Measurements from ENCODE around the gene SAP30BP.
A peak's percentile ranks its signal among the peaks of the same experiment; 100 is the strongest.

Gene SAP30BP

DNA sequence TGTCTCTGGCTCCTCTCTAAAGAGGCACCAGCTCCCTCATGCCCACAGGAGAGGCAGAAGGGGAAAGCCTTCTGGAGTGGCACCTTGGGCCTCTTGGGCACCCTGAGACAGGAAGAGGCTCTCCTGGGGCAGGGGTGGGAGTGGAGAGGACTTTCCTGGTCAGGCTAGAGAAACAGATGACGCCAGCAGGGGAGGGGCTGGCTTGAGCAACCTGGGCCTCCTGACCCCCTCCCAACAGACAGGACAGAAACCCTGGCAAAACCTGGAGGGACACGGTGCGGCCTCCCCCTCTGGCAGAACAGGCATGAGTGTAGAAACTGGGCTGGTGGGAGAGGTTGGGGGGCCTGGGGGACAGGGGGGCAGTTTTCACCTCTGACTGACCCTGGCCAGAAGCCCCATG is 27.8 kb upstream of the SAP30BP start:
- no peak overlapping the region for H3K4me2 ChIP-seq (ENCODE audit: low read length, poor library complexity, severe bottlenecking)
- no peak overlapping the region for H3K4ac ChIP-seq (ENCODE audit: low read depth in 1 of 2, low read length in 2 of 2)
- no peak overlapping the region for H2BK15ac ChIP-seq (ENCODE audit: low read depth, poor library complexity, severe bottlenecking)
- H2AK5ac ChIP-seq (ENCODE audit: low read length, severe bottlenecking), result no peak overlapping the region
- no peak overlapping the region for H2AFZ ChIP-seq (ENCODE audit: low read depth, low read length)
- peaks cover 30% of the 10 kb centered on the region for H3K4me1 ChIP-seq (ENCODE audit: control insufficient read depth, insufficient read depth, low read depth, low read length)
- H3K4me3 ChIP-seq (ENCODE audit: insufficient read depth in 1 of 2, low read depth in 1 of 2, low read length in 2 of 2), result no peak overlapping the region
- H3K9ac ChIP-seq (ENCODE audit: low read length), result no peak overlapping the region
- 100% methylated on average over 2 of the region's 3 CpGs for WGBS
- H3K27ac ChIP-seq (ENCODE audit: low read length, poor library complexity, severe bottlenecking), result no peak overlapping the region
- H3K14ac ChIP-seq (ENCODE audit: low read length in 2 of 2), result no peak overlapping the region
- H2BK5ac ChIP-seq (ENCODE audit: low read depth, low read length, poor library complexity, severe bottlenecking), result no peak overlapping the region
- peaks cover 0 to 58% of the 10 kb centered on the region in 2 experiments for H3K36me3 ChIP-seq (ENCODE audit: control insufficient read depth in 1 of 2, insufficient read depth in 2 of 2, low read depth in 1 of 2, low read length in 2 of 2)
- peaks cover 11% of the 10 kb centered on the region for H3K79me1 ChIP-seq (replicated peaks; ENCODE audit: low read length, poor library complexity, severe bottlenecking)
- no peak overlapping the region for H3K23ac ChIP-seq (ENCODE audit: low read length in 2 of 2)
- no peaks in the 10 kb centered on the region for H3K27me3 ChIP-seq (ENCODE audit: control insufficient read depth in 1 of 2, insufficient read depth in 1 of 2, low read length in 2 of 2)
- no peak for DNase-seq
- no peak overlapping the region for H4K8ac ChIP-seq (ENCODE audit: low read length)
- no peaks in the 10 kb centered on the region for H3K9me3 ChIP-seq (ENCODE audit: control insufficient read depth, low read length)
- no peak overlapping the region for H2BK120ac ChIP-seq (ENCODE audit: low read depth, low read length)
- no peak overlapping the region for H2BK12ac ChIP-seq (ENCODE audit: low read length in 2 of 2)
- H4K91ac ChIP-seq (ENCODE audit: low read length), result no peak overlapping the region
- H3K18ac ChIP-seq (ENCODE audit: low read depth in 1 of 2, low read length in 2 of 2), result no peak overlapping the region

DNA sequence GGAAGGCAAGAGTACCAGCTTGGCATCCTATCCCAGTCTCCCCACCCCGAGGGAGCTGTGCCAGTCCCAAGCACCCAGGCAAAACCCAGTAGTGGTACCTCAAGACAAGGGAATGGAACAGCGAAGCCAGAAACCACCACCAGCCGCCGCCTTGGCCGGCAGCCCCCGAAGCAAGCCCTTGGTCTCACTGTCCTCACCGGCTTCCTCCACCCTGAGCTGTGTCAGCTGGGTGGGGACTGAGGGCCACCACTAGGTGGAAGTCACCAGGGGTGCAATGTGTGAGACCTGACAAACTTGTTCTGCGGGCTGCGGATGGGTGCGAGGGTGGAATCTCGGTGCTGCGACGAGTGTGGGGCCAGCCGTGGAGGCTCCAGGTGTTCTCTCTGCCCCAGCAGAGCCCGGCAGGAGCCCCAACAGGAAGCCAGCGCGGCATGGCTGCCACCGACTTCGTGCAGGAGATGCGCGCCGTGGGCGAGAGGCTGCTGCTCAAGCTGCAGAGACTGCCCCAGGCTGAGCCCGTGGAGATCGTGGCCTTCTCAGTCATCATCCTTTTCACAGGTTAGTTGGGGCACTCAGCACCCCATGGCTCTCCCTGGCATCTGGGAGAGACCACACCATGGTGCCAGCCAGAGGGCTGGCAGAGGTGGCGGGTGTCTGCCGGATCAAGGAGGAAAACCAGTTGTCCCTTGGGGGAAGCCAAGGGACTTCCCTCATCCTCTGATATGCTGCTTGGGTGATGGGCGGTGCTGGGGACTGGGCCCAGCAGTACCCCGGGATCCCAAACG is 27.2 kb upstream of the SAP30BP start:
- no peaks in the 10 kb centered on the region for H3K27me3 ChIP-seq (ENCODE audit: control insufficient read depth in 1 of 2, insufficient read depth in 1 of 2, low read length in 2 of 2)
- H3K4me2 ChIP-seq (ENCODE audit: low read length, poor library complexity, severe bottlenecking), result no peak overlapping the region
- 95% methylated on average over 30 of the region's 30 CpGs for WGBS
- no peak overlapping the region for H3K14ac ChIP-seq (ENCODE audit: low read length in 2 of 2)
- H2BK12ac ChIP-seq (ENCODE audit: low read length in 2 of 2), result no peak overlapping the region
- H2BK15ac ChIP-seq (ENCODE audit: low read depth, poor library complexity, severe bottlenecking), result no peak overlapping the region
- no peak overlapping the region for H3K23ac ChIP-seq (ENCODE audit: low read length in 2 of 2)
- H3K9ac ChIP-seq (ENCODE audit: low read length), result no peak overlapping the region
- no peak overlapping the region for H4K8ac ChIP-seq (ENCODE audit: low read length)
- H3K79me1 ChIP-seq (replicated peaks; ENCODE audit: low read length, poor library complexity, severe bottlenecking), result peaks cover 11% of the 10 kb centered on the region
- no peak overlapping the region for H2BK5ac ChIP-seq (ENCODE audit: low read depth, low read length, poor library complexity, severe bottlenecking)
- H3K9me3 ChIP-seq (ENCODE audit: control insufficient read depth, low read length), result no peaks in the 10 kb centered on the region
- H3K18ac ChIP-seq (ENCODE audit: low read depth in 1 of 2, low read length in 2 of 2), result no peak overlapping the region
- no peak overlapping the region for H2BK120ac ChIP-seq (ENCODE audit: low read depth, low read length)
- no peak overlapping the region for H3K4me3 ChIP-seq (ENCODE audit: insufficient read depth in 1 of 2, low read depth in 1 of 2, low read length in 2 of 2)
- no peak for DNase-seq
- no peak overlapping the region for H4K91ac ChIP-seq (ENCODE audit: low read length)
- H3K4ac ChIP-seq (ENCODE audit: low read depth in 1 of 2, low read length in 2 of 2), result no peak overlapping the region
- peaks cover 0 to 57% of the 10 kb centered on the region in 2 experiments for H3K36me3 ChIP-seq (ENCODE audit: control insufficient read depth in 1 of 2, insufficient read depth in 2 of 2, low read depth in 1 of 2, low read length in 2 of 2)
- no peak overlapping the region for H3K27ac ChIP-seq (ENCODE audit: low read length, poor library complexity, severe bottlenecking)
- no peak overlapping the region for H2AK5ac ChIP-seq (ENCODE audit: low read length, severe bottlenecking)
- H3K4me1 ChIP-seq (ENCODE audit: control insufficient read depth, insufficient read depth, low read depth, low read length), result peaks cover 24% of the 10 kb centered on the region
- H2AFZ ChIP-seq (ENCODE audit: low read depth, low read length), result no peak overlapping the region

DNA sequence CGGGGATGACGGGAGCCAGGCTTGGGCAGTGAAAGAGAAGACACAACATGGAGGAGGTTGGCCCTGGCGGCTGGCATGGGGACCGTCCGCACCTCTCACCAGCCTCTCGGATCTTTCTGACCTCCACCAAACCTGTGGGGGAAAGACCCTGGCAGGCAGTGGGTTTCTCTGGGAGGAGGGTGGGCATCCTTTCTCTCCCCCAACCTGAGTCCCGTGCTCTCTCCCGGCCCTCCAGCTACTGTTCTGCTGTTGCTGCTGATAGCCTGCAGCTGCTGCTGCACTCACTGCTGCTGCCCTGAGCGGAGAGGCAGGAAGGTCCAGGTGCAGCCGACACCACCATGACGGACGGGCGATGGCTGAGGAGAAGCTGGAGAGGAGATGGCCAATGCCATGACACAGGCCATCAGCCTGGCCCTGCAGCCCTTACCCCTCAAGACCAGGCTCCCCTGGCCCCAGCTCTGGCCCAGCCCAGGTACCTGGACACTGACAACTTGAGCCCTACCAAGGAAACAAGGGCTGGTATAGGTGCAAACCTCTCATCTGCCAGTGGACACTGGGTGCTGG is 26.5 kb upstream of the SAP30BP start:
- no peak overlapping the region for H2AFZ ChIP-seq (ENCODE audit: low read depth, low read length)
- H3K9ac ChIP-seq (ENCODE audit: low read length), result no peak overlapping the region
- WGBS, result 98% methylated on average over 10 of the region's 13 CpGs
- H3K23ac ChIP-seq (ENCODE audit: low read length in 2 of 2), result no peak overlapping the region
- peaks cover 10% of the 10 kb centered on the region for H3K79me1 ChIP-seq (replicated peaks; ENCODE audit: low read length, poor library complexity, severe bottlenecking)
- H3K27ac ChIP-seq (ENCODE audit: low read length, poor library complexity, severe bottlenecking), result no peak overlapping the region
- no peak overlapping the region for H3K18ac ChIP-seq (ENCODE audit: low read depth in 1 of 2, low read length in 2 of 2)
- H3K4ac ChIP-seq (ENCODE audit: low read depth in 1 of 2, low read length in 2 of 2), result no peak overlapping the region
- H4K91ac ChIP-seq (ENCODE audit: low read length), result no peak overlapping the region
- H4K8ac ChIP-seq (ENCODE audit: low read length), result no peak overlapping the region
- no peak for DNase-seq
- H3K4me2 ChIP-seq (ENCODE audit: low read length, poor library complexity, severe bottlenecking), result no peak overlapping the region
- H2BK12ac ChIP-seq (ENCODE audit: low read length in 2 of 2), result no peak overlapping the region
- H2BK5ac ChIP-seq (ENCODE audit: low read depth, low read length, poor library complexity, severe bottlenecking), result no peak overlapping the region
- no peak overlapping the region for H2AK5ac ChIP-seq (ENCODE audit: low read length, severe bottlenecking)
- H2BK120ac ChIP-seq (ENCODE audit: low read depth, low read length), result no peak overlapping the region
- no peaks in the 10 kb centered on the region for H3K27me3 ChIP-seq (ENCODE audit: control insufficient read depth in 1 of 2, insufficient read depth in 1 of 2, low read length in 2 of 2)
- H2BK15ac ChIP-seq (ENCODE audit: low read depth, poor library complexity, severe bottlenecking), result no peak overlapping the region
- peaks cover 26% of the 10 kb centered on the region for H3K4me1 ChIP-seq (ENCODE audit: control insufficient read depth, insufficient read depth, low read depth, low read length)
- no peak overlapping the region for H3K4me3 ChIP-seq (ENCODE audit: insufficient read depth in 1 of 2, low read depth in 1 of 2, low read length in 2 of 2)
- H3K14ac ChIP-seq (ENCODE audit: low read length in 2 of 2), result no peak overlapping the region
- H3K9me3 ChIP-seq (ENCODE audit: control insufficient read depth, low read length), result no peaks in the 10 kb centered on the region
- H3K36me3 ChIP-seq (ENCODE audit: control insufficient read depth in 1 of 2, insufficient read depth in 2 of 2, low read depth in 1 of 2, low read length in 2 of 2), result peaks cover 6 to 51% of the 10 kb centered on the region in 2 experiments

DNA sequence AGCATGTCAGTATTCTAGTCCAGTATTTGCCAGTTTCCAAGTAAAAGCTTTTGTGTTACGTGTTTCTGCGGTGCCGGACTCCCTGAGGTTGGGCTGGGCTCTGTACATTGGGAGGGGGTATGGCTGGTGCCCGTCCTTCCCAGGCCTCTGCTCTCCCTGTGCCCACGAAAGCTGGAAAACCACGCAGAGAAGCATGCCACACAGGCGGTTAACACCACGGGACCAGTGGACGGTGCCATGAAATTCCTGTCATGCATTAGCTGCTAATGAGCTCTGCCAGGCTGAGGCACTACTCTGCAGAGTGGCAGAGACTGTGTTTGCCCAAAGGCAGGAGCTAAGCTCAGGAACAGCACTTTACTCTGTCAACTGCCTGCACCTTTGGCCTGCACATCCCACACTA is 25.8 kb upstream of the SAP30BP start:
- Histone ChIP-seq H3K36me3 (ENCODE audit: control insufficient read depth in 1 of 2, insufficient read depth in 2 of 2, low read depth in 1 of 2, low read length in 2 of 2) (peaks cover 7 to 45% of the 10 kb centered on the region in 2 experiments), H2BK12ac (ENCODE audit: low read length in 2 of 2) (no peak overlapping the region), H2AK5ac (ENCODE audit: low read length, severe bottlenecking) (peak overlapping the region; percentile 3), H2AFZ (ENCODE audit: low read depth, low read length) (no peak overlapping the region), H3K23ac (ENCODE audit: low read length in 2 of 2) (no peak overlapping the region), H4K91ac (ENCODE audit: low read length) (no peak overlapping the region), H4K8ac (ENCODE audit: low read length) (no peak overlapping the region), H3K27ac (ENCODE audit: low read length, poor library complexity, severe bottlenecking) (no peak overlapping the region), H3K18ac (ENCODE audit: low read depth in 1 of 2, low read length in 2 of 2) (no peak overlapping the region), H2BK15ac (ENCODE audit: low read depth, poor library complexity, severe bottlenecking) (no peak overlapping the region), H3K14ac (ENCODE audit: low read length in 2 of 2) (no peak overlapping the region), H3K9me3 (ENCODE audit: control insufficient read depth, low read length) (no peaks in the 10 kb centered on the region), H2BK5ac (ENCODE audit: low read depth, low read length, poor library complexity, severe bottlenecking) (no peak overlapping the region), H3K4me1 (ENCODE audit: control insufficient read depth, insufficient read depth, low read depth, low read length) (peaks cover 27% of the 10 kb centered on the region), H2BK120ac (ENCODE audit: low read depth, low read length) (no peak overlapping the region), H3K4me3 (ENCODE audit: insufficient read depth in 1 of 2, low read depth in 1 of 2, low read length in 2 of 2) (no peak overlapping the region), H3K4me2 (ENCODE audit: low read length, poor library complexity, severe bottlenecking) (no peak overlapping the region), H3K27me3 (ENCODE audit: control insufficient read depth in 1 of 2, insufficient read depth in 1 of 2, low read length in 2 of 2) (no peaks in the 10 kb centered on the region), H3K79me1 (replicated peaks; ENCODE audit: low read length, poor library complexity, severe bottlenecking) (peaks cover 9% of the 10 kb centered on the region), H3K4ac (ENCODE audit: low read depth in 1 of 2, low read length in 2 of 2) (no peak overlapping the region), H3K9ac (ENCODE audit: low read length) (no peak overlapping the region)
- whole genome bisulfite sequencing, result 91% methylated on average over 9 of the region's 9 CpGs
- DNase-seq, result no peak

Measured in mesenchymal stem cell (in vitro differentiated cells and primary cell).